Panc1 (cell line): ENCODE data around the gene CCDC6.

Experiments
- POLR2AphosphoS5 ChIP-seq: IDR thresholded peaks from 2 replicates; pipeline ENCODE4 v1.6.1; 2012; ENCODE audit warnings: mild to moderate bottlenecking, low read depth, low read length, moderate library complexity
- TF ChIP-seq, protein P1 (sequence below): fragments of 450-650 bp; IDR thresholded peaks from 2 replicates; pipeline ENCODE4 v1.5.1; 2017; ENCODE audit warnings: mild to moderate bottlenecking

DNA sequence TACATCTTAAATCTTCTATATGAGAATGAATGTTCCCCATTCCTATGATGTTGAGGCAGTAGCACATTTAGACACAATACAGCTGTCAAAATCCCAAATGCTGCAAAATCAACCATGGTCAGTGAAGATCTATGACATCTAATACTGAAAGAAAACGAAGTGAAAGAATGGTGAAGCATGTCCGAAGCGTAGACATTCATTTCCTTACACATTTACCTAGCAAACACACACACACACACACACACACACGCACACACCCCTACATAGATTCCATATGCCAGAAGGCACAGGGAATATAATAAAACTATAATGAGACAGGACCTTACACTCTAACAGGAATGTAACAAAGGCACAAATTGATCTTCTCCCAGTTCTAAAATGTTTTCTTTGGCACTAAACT lies 32.5 kb downstream of the CCDC6 start:
- TF ChIP-seq, protein P1, sequence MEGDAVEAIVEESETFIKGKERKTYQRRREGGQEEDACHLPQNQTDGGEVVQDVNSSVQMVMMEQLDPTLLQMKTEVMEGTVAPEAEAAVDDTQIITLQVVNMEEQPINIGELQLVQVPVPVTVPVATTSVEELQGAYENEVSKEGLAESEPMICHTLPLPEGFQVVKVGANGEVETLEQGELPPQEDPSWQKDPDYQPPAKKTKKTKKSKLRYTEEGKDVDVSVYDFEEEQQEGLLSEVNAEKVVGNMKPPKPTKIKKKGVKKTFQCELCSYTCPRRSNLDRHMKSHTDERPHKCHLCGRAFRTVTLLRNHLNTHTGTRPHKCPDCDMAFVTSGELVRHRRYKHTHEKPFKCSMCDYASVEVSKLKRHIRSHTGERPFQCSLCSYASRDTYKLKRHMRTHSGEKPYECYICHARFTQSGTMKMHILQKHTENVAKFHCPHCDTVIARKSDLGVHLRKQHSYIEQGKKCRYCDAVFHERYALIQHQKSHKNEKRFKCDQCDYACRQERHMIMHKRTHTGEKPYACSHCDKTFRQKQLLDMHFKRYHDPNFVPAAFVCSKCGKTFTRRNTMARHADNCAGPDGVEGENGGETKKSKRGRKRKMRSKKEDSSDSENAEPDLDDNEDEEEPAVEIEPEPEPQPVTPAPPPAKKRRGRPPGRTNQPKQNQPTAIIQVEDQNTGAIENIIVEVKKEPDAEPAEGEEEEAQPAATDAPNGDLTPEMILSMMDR, result no peak
- TF ChIP-seq POLR2AphosphoS5, result no peak
